ENCODE results near the gene ADGRF1.
"Not testable (repeated sequence)": the region's sequence is repeated elsewhere in the genome, so short reads cannot be mapped to it uniquely, and the experiment has no call there.

ADGRF1 gene

GRCh38 chr6:47023573-47023972, 18.6 kb downstream of the ADGRF1 start:
- no peak for DNase-seq (ENCODE audit: extremely low read depth in 1 of 2, low read depth in 1 of 2)

- no peak for DNase-seq (ENCODE audit: extremely low read depth in 1 of 2, low read depth in 1 of 2)
Observed at GRCh38 chr6:47022191-47022590, 19.9 kb downstream of the ADGRF1 start.

- DNase-seq (ENCODE audit: extremely low read depth in 1 of 2, low read depth in 1 of 2), result no peak
Observed at GRCh38 chr6:47019941-47020340, 22.2 kb downstream of the ADGRF1 start.

DNA sequence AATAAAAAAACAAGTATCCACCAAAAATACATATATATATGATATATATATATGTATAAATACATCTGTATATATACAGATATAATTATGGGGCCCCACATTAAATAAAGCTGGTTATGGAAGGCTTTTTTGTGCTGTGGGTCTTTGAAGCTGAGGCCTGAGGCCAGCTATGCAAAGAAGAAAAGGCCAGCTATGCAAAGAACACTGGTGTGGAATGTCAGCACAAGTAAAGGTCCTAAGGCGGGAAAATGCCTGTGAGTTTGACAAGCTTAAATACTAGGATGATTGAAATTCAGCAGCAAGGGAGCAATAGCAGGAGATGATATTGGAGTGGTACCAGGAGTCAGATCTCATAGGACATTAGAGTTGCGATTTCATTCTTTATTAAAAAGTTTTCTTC, 25.2 kb downstream of the ADGRF1 start:
- no peak for DNase-seq (ENCODE audit: extremely low read depth in 1 of 2, low read depth in 1 of 2)

- DNase-seq (ENCODE audit: extremely low read depth in 1 of 2, low read depth in 1 of 2), result no peak
Observed at GRCh38 chr6:47016261-47016660, 25.9 kb downstream of the ADGRF1 start.

DNA sequence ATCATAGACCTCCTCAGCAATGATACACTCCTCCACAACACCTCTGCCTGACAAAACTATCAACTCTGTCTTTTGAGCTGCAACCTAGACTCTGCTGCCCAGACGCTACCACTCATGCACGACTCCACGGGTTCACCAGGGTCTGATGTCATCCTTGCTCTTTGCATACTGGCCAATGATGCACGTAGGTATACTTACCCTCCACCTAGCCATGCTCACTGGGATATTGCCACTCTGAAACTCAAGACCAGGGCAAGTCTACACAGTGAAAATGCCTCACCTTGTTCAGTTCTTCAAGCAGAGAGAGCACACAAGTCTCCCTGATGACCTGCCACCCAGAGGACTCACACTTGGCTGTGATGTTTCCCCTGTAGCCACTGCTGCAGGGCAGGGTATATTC, 27.7 kb downstream of the ADGRF1 start:
- DNase-seq (ENCODE audit: extremely low read depth in 1 of 2, low read depth in 1 of 2), result no peak

- no peak for DNase-seq (ENCODE audit: extremely low read depth in 1 of 2, low read depth in 1 of 2)
Observed at GRCh38 chr6:47009583-47009982, 32.5 kb downstream of the ADGRF1 start.

- no peak for DNase-seq (ENCODE audit: extremely low read depth in 1 of 2, low read depth in 1 of 2)
Observed at GRCh38 chr6:47008397-47008763, 33.8 kb downstream of the ADGRF1 start.

DNA sequence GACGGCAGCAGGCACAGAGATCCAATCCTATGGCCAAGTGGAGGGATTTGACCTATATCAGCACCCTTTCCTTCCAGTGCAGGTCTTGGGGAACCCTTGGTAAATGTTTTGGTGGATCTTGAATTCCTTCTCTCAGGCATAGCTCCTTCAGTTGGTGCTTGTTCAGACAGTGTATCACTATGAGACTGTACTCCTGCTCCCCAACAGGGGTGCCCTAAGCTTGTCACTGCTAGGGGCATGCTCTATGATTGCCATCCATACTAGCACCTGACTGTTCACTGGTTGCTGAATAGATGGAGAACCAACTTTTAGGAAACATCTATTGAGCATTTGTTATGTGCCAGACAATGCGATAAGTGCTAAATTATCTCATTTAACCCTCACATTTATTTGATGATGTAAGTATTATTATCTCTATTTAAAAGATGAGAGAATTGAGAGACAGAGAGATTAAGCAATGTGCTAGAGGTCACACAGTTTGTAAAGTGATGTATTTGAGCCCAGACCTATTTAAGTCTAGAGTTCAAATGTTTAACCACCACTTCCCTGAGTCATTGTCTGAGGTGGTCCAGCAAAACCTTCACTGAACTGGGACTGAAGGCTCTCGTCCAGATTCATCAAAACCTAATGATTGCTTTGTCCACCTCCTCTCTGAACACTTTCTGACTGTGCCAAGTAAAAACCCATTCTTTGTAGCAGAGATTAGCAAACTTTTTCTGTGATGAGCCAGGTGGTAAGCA, 34.3 kb downstream of the ADGRF1 start:
- no peak for DNase-seq (ENCODE audit: extremely low read depth in 1 of 2, low read depth in 1 of 2)

DNA sequence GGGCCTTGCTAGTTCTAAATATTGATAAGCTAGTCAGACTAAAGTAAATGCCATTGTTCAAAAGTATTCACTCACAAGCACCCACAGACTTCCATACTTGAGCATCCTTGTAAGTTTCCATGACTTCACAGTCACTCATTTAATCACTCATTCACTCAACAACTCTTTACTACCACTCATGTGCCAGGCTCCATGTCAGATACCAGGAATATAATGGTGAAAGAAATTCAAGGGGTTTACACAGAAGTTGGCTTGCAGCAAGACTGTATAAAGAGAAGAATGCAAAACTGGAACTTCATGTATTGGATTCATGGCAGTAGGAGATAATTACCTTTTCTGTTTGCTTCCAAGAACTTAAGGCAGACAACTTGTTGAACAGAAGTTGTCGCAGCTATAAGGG, 36.6 kb downstream of the ADGRF1 start:
- no peak for DNase-seq (ENCODE audit: extremely low read depth in 1 of 2, low read depth in 1 of 2)

DNA sequence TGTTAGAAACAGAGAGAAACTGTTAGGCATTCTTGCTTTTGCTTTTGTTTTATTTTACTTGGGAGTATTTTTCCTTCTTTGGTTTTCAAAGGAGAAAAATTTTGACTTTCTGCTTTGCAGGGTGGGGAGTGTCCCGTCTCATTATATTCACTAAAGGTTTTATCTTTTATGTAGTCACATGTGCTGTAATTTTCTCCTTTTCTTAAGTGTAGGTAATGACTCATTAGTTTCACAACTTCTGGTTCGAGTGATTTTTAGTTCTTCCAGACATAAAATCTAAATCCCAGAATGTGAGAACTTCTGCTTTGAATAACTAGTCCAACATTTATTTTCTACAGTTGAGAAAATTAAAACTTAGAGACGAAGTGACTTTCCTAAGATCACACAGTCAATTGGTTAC, 37.7 kb downstream of the ADGRF1 start:
- no peak for DNase-seq (ENCODE audit: extremely low read depth in 1 of 2, low read depth in 1 of 2)

DNA sequence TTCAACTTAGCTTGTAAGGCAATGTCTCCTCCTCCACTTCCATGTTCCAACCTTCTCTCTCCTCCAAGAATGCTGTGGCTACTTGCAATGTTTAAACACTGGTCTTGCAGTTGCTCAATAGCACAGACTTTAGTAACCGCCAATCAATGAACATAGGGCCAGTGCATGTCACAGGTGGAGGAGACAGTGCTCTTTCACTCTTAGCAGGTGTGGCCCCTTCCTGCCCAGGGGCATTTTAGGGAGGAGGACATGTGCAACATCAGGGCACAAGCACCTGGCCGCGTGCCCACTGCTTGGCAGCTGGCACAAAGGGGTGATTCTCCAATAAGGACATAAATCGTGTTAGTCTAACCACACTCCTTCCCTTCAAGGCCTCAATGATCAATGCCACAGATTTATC, 41.3 kb downstream of the ADGRF1 start:
- no peak for DNase-seq (ENCODE audit: extremely low read depth in 1 of 2, low read depth in 1 of 2)

DNA sequence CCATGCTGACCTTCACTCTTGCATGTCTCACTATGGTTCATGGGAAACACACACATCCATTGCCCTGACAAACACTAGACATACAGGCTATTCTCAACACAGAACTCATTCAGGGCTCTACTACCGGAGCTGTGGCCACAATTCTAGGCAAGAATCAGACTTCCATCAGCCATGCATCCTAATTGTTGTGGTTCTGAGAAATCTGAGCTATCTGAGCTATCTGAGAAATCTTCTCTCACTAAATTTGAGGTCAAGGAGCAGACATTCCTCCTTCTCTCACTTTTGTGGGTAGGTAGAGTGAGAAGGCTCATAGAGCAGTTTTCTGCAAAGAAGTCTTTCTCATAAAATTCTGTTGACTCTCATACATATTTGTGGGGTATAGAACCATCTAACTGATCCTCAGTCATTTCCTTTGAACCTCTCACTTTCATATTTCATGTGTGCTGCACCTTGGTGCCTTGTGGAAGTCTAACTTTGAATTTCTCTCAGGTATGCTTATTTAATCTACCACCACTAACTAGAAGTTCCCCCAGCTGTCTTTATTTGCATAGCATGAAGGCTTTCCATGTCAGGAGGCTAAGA, 43.6 kb downstream of the ADGRF1 start:
- DNase-seq (ENCODE audit: extremely low read depth in 1 of 2, low read depth in 1 of 2), result no peak

GRCh38 chr6:46997646-46998045, 44.5 kb downstream of the ADGRF1 start:
- DNase-seq (ENCODE audit: extremely low read depth in 1 of 2, low read depth in 1 of 2), result no peak

- DNase-seq (ENCODE audit: extremely low read depth in 1 of 2, low read depth in 1 of 2), result no peak
Observed at GRCh38 chr6:46996860-46997641, 45.1 kb downstream of the ADGRF1 start.

GRCh38 chr6:46994933-46995332, 47.2 kb downstream of the ADGRF1 start:
- DNase-seq (ENCODE audit: extremely low read depth in 1 of 2, low read depth in 1 of 2), result no peak

DNA sequence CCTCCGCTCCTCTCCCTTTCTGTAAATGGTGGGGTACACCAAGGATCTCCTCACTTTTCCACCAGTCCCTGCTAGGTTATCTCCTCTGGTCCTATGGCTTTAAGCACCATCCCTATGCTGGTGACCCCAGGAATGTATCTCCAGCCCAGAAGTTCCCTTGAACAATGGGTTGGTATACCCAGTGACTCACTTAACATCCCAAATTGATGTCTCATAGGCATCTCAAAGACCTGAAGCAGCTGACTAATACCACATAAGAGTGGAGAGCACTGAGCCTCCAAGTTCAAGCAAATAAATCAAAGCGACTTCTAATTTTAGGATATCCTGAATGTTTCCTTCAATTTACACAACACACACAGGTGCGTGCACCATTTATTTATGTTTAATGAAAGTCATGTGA, 48.3 kb downstream of the ADGRF1 start:
- DNase-seq (ENCODE audit: extremely low read depth in 1 of 2, low read depth in 1 of 2), result no peak

GRCh38 chr6:46992391-46992790, 49.7 kb downstream of the ADGRF1 start:
- not testable (repeated sequence) for DNase-seq (ENCODE audit: extremely low read depth in 1 of 2, low read depth in 1 of 2)

GRCh38 chr6:46990818-46991510, 51.2 kb downstream of the ADGRF1 start:
- DNase-seq (ENCODE audit: extremely low read depth in 1 of 2, low read depth in 1 of 2), result not testable (repeated sequence)

DNA sequence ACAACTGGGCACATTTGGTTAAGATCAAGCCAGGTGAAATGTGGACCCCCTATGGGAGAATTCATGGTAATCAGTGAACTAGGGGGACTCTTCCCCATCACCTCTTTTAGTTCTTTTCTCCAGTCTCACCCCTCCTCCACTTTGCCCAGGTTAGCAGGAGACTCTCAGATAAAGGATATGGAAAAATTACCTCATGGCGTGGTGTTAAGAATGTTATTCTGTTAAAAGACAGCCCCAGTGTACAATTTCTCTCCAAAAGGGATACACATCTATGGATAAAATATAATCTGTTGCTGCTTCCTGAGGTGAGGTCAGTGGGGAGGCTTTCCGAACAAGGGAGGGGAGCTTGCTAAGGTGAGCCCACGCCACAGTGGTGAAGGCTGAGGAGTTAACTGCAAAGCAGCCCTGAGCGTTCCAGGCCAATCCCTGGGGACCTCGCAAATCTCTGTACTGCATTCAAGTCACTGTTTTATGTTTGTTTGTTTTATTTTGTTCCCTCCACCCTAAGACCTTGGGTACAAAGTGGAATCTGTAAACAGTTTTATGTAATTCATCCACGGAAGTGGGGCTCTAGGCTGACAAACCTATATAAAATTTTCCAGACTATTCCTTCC, 52.0 kb downstream of the ADGRF1 start:
- no peak for DNase-seq (ENCODE audit: extremely low read depth in 1 of 2, low read depth in 1 of 2)

GRCh38 chr6:46989398-46989797, 52.7 kb downstream of the ADGRF1 start:
- DNase-seq (ENCODE audit: extremely low read depth in 1 of 2, low read depth in 1 of 2), result no peak

Measured in activated CD8-positive, alpha-beta memory T cell treated with anti-CD3 and anti-CD28 coated beads for 1 hour (primary cell).